Measurements from ENCODE around the gene CCDC12. TPM values are rescaled to one million over a fixed set of nuclear protein-coding genes. Genes with fewer than 3 reads are reported as not detected.

Gene CCDC12
- total RNA-seq, 1 experiment from 2014 or later: 46.5 TPM

DNA sequence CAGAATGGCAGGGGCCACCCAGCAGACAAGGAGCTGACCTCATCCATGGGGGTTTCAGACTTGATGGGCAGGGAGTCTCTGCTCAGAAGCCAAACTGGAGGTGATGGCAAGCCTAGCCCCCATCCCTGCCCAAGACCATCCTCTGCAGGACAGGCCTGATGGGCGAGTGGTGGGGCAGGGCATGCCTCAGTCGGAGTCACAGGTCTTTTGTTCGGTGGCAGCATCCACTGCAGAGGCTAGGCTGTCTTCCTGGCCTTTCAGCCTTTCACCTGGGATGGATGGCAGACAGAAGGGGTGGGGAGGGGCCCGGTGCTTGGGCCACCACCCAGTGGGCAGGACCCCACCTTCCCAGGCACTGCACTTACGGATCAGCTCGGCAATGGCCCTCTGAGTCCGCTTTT is 54.7 kb downstream of the CCDC12 start:
- no peak overlapping the region for H3K4me2 ChIP-seq (ENCODE audit: low read length)
- H3K27ac ChIP-seq (ENCODE audit: low read depth, low read length): no peak overlapping the region
- peaks cover 18% of the 10 kb centered on the region; the same call in 1 of the 2 replicates for H3K79me2 ChIP-seq (ENCODE audit: insufficient read depth, low read length)
- no peak overlapping the region for H2AFZ ChIP-seq (ENCODE audit: low read depth, low read length, poor library complexity, severe bottlenecking)
- no peaks in the 10 kb centered on the region for H3K9me2 ChIP-seq (ENCODE audit: insufficient read depth)
- TF ChIP-seq ZFX (IDR thresholded peaks at IDR 0.05) (no peak), ELF1 (IDR thresholded peaks at IDR 0.05; ENCODE audit: borderline replicate concordance, low read depth) (no peak), ZNF274 (IDR thresholded peaks at IDR 0.05; ENCODE audit: low read depth, low read length) (no peak), EGR1 (IDR thresholded peaks at IDR 0.05; ENCODE audit: low read depth) (no peak), SRF (IDR thresholded peaks at IDR 0.05; ENCODE audit: low read depth) (no peak), FOSL1 (IDR thresholded peaks at IDR 0.05; ENCODE audit: low read depth) (no peak), RAD21 (IDR thresholded peaks at IDR 0.05; ENCODE audit: low read depth) (no peak), SIN3A (IDR thresholded peaks at IDR 0.05; ENCODE audit: low read depth) (no peak)
- intact Hi-C loops (cut with micrococcal nuclease): loop anchor here (5.0 kb wide), 1 partner anchor 400 kb away; no protein-coding TSS in a partner anchor
- BruUV-seq (replicated peaks): no TSS peak
- ATAC-seq (no peak), DNase-seq (ENCODE audit: low read depth, low spot score) (no peak)
- H4K20me1 ChIP-seq (ENCODE audit: insufficient read depth): no peaks in the 10 kb centered on the region
- H3K9me3 ChIP-seq (ENCODE audit: control insufficient read depth in 1 of 2, insufficient read depth in 1 of 2, low read depth in 1 of 2, low read length in 2 of 2): no peaks in the 10 kb centered on the region
- no peak overlapping the region for H3K9ac ChIP-seq (ENCODE audit: low read length)
- no peak overlapping the region for H3K4me3 ChIP-seq (replicated peaks in 1 of 2; ENCODE audit: low read depth in 1 of 2, low read length in 2 of 2)
- ChIA-PET RAD21 (ENCODE audit: low non-redundant PET in 1 of 2, low total read pairs in 2 of 2, uncharacterized antibody in 2 of 2, unreplicated experiment in 2 of 2) (no interaction called here), POLR2A (no interaction called here), CTCF (interaction anchor here (1.2 kb wide), 1 partner anchor 9 kb away, joined by 3 read pairs; no protein-coding TSS in a partner anchor)
- H3K27me3 ChIP-seq (ENCODE audit: insufficient read depth, low read length): no peaks in the 10 kb centered on the region
- H3K36me3 ChIP-seq (ENCODE audit: control insufficient read depth in 1 of 2, insufficient read depth in 2 of 2, low read length in 2 of 2): peaks cover 34 to 66% of the 10 kb centered on the region in 2 experiments
- no peaks in the 10 kb centered on the region for H3K4me1 ChIP-seq (ENCODE audit: control insufficient read depth in 1 of 2, insufficient read depth in 2 of 2, low read length in 2 of 2)

GRCh38 chr3:46921041-46921440 is 55.5 kb downstream of the CCDC12 start:
- ChIA-PET RAD21 (ENCODE audit: low non-redundant PET in 1 of 2, low total read pairs in 2 of 2, uncharacterized antibody in 2 of 2, unreplicated experiment in 2 of 2) (no interaction called here), CTCF (no interaction called here), POLR2A (no interaction called here)
- ATAC-seq: no peak
- Histone ChIP-seq H2AFZ (ENCODE audit: low read depth, low read length, poor library complexity, severe bottlenecking) (no peak overlapping the region), H3K4me1 (ENCODE audit: control insufficient read depth in 1 of 2, insufficient read depth in 2 of 2, low read length in 2 of 2) (no peaks in the 10 kb centered on the region), H3K4me2 (ENCODE audit: low read length) (no peak overlapping the region), H3K27me3 (ENCODE audit: insufficient read depth, low read length) (no peaks in the 10 kb centered on the region), H3K4me3 (replicated peaks in 1 of 2; ENCODE audit: low read depth in 1 of 2, low read length in 2 of 2) (no peak overlapping the region), H3K9me3 (ENCODE audit: control insufficient read depth in 1 of 2, insufficient read depth in 1 of 2, low read depth in 1 of 2, low read length in 2 of 2) (no peaks in the 10 kb centered on the region), H3K36me3 (ENCODE audit: control insufficient read depth in 1 of 2, insufficient read depth in 2 of 2, low read length in 2 of 2) (peaks cover 34 to 66% of the 10 kb centered on the region in 2 experiments), H3K79me2 (ENCODE audit: insufficient read depth, low read length) (peaks cover 11% of the 10 kb centered on the region; the same call in 1 of the 2 replicates), H4K20me1 (ENCODE audit: insufficient read depth) (no peaks in the 10 kb centered on the region), H3K27ac (ENCODE audit: low read depth, low read length) (no peak overlapping the region), H3K9ac (ENCODE audit: low read length) (no peak overlapping the region), H3K9me2 (ENCODE audit: insufficient read depth) (no peaks in the 10 kb centered on the region)
- intact Hi-C loops (cut with micrococcal nuclease): loop anchor here (5.0 kb wide), 1 partner anchor 401 kb away; no protein-coding TSS in a partner anchor
- no TSS peak for BruUV-seq (replicated peaks)
- no peak for DNase-seq (ENCODE audit: low read depth, low spot score)
- TF ChIP-seq JUND (IDR thresholded peaks at IDR 0.05): no peak
- TF ChIP-seq EZH2 (IDR thresholded peaks at IDR 0.05): no peak
- TF ChIP-seq CBX3 (IDR thresholded peaks at IDR 0.05; ENCODE audit: low read depth): no peak
- TF ChIP-seq SP1 (IDR thresholded peaks at IDR 0.05; ENCODE audit: low read depth): no peak
- TF ChIP-seq ZNF274 (IDR thresholded peaks at IDR 0.05; ENCODE audit: low read depth, low read length): no peak
- no peak for TF ChIP-seq EGR1 (IDR thresholded peaks at IDR 0.05; ENCODE audit: low read depth)
- no peak for TF ChIP-seq CEBPB (IDR thresholded peaks at IDR 0.05; ENCODE audit: low read depth)
- no peak for TF ChIP-seq SRF (IDR thresholded peaks at IDR 0.05; ENCODE audit: low read depth)
- TF ChIP-seq, protein P1, sequence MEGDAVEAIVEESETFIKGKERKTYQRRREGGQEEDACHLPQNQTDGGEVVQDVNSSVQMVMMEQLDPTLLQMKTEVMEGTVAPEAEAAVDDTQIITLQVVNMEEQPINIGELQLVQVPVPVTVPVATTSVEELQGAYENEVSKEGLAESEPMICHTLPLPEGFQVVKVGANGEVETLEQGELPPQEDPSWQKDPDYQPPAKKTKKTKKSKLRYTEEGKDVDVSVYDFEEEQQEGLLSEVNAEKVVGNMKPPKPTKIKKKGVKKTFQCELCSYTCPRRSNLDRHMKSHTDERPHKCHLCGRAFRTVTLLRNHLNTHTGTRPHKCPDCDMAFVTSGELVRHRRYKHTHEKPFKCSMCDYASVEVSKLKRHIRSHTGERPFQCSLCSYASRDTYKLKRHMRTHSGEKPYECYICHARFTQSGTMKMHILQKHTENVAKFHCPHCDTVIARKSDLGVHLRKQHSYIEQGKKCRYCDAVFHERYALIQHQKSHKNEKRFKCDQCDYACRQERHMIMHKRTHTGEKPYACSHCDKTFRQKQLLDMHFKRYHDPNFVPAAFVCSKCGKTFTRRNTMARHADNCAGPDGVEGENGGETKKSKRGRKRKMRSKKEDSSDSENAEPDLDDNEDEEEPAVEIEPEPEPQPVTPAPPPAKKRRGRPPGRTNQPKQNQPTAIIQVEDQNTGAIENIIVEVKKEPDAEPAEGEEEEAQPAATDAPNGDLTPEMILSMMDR (IDR thresholded peaks at IDR 0.05 in 2 of 3, conservative IDR thresholded peaks at IDR 0.05 in 1 of 3; ENCODE audit: borderline replicate concordance in 1 of 3, insufficient read depth in 1 of 3, low read depth in 2 of 3, low read length in 2 of 3): no peak
- TF ChIP-seq, protein P2, sequence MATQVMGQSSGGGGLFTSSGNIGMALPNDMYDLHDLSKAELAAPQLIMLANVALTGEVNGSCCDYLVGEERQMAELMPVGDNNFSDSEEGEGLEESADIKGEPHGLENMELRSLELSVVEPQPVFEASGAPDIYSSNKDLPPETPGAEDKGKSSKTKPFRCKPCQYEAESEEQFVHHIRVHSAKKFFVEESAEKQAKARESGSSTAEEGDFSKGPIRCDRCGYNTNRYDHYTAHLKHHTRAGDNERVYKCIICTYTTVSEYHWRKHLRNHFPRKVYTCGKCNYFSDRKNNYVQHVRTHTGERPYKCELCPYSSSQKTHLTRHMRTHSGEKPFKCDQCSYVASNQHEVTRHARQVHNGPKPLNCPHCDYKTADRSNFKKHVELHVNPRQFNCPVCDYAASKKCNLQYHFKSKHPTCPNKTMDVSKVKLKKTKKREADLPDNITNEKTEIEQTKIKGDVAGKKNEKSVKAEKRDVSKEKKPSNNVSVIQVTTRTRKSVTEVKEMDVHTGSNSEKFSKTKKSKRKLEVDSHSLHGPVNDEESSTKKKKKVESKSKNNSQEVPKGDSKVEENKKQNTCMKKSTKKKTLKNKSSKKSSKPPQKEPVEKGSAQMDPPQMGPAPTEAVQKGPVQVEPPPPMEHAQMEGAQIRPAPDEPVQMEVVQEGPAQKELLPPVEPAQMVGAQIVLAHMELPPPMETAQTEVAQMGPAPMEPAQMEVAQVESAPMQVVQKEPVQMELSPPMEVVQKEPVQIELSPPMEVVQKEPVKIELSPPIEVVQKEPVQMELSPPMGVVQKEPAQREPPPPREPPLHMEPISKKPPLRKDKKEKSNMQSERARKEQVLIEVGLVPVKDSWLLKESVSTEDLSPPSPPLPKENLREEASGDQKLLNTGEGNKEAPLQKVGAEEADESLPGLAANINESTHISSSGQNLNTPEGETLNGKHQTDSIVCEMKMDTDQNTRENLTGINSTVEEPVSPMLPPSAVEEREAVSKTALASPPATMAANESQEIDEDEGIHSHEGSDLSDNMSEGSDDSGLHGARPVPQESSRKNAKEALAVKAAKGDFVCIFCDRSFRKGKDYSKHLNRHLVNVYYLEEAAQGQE (IDR thresholded peaks at IDR 0.05; ENCODE audit: low read depth): no peak
